CD4-positive, alpha-beta T cell treated with Interferon alpha-2 for 1 hour (primary cell): ENCODE data around the gene DERL3.

ENCODE experiments used
- DNase-seq, 2 donors: peaks; one replicate each; pipeline ENCODE4 v3.0.0-alpha.2; 2020 to 2022

The DERL3 gene

GRCh38 chr22:23801886-23802377 lies 36.9 kb downstream of the DERL3 start:
- no peak for DNase-seq

GRCh38 chr22:23801238-23801821 lies 37.5 kb downstream of the DERL3 start:
- no peak for DNase-seq

DNA sequence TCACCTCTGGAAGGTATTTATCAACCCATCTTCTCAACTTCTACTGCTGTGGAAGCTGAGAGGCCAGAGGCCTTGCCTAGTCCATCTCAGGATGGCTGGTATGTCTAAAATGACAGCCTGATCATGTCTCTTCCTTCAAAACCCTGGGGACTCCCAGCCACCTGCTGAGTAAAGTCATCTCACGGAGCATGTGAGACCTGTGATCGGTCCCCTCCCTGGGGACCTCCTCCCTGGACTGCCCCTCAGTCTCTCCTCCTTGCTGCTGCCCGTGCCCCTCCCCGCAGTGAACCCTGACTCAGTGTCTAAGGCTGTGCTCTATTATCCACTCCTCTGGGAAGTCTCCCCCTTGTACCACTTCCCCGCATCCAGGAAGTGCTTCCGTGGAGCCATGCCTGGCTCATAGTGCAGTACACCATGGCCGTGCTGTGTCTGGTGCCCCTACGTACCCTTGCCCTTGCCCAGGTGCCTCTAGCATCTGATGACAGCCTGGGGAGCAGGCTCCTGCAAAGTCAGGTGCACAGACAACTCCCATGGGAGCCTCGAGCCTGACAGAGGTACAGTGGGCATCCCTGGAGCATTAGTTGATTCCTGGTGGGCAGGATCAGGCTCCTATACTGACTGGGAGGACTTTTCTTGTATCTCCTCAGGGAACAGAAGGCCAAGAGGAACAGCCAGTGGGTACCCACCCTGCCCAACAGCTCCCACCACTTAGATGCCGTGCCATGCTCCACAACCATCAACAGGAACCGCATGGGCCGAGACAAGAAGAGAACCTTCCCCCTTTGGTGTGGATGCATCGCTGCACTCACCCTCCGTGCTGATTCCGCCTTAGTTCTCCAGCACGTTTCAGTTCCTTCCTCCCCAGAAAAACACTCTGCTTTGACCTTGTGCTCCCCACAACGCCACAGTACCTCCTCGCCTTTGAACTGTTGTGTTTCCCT lies 38.2 kb downstream of the DERL3 start:
- DNase-seq, result peak in 1 of 2 donors; percentile 31

- no peak for DNase-seq
Measured at GRCh38 chr22:23796461-23796860, 42.3 kb downstream of the DERL3 start.

- DNase-seq, result no peak
Measured at GRCh38 chr22:23793326-23793725, 45.5 kb downstream of the DERL3 start.

GRCh38 chr22:23791738-23792645 lies 46.8 kb downstream of the DERL3 start:
- DNase-seq, result no peak

GRCh38 chr22:23790819-23791737 lies 47.7 kb downstream of the DERL3 start:
- DNase-seq, result no peak

- no peak for DNase-seq
Measured at GRCh38 chr22:23789638-23790037, 49.2 kb downstream of the DERL3 start.

GRCh38 chr22:23789121-23789520 lies 49.7 kb downstream of the DERL3 start:
- no peak for DNase-seq

- no peak for DNase-seq
Measured at GRCh38 chr22:23787910-23788309, 50.9 kb downstream of the DERL3 start.

DNA sequence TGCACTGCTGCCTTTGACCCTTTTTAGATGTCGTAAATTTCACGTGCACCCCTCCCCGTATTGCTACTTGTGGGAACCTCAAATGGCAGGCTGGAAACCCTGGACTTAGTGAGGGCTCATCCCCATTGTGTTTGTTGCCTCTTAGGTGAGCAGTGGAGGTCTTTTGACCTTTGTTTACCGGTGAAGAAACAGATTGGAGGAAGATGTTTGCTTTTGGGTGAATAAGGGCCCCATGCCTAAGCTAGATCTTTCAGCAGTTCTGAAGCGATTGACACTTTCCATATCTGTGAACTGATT lies 51.3 kb downstream of the DERL3 start:
- DNase-seq, result no peak

DNA sequence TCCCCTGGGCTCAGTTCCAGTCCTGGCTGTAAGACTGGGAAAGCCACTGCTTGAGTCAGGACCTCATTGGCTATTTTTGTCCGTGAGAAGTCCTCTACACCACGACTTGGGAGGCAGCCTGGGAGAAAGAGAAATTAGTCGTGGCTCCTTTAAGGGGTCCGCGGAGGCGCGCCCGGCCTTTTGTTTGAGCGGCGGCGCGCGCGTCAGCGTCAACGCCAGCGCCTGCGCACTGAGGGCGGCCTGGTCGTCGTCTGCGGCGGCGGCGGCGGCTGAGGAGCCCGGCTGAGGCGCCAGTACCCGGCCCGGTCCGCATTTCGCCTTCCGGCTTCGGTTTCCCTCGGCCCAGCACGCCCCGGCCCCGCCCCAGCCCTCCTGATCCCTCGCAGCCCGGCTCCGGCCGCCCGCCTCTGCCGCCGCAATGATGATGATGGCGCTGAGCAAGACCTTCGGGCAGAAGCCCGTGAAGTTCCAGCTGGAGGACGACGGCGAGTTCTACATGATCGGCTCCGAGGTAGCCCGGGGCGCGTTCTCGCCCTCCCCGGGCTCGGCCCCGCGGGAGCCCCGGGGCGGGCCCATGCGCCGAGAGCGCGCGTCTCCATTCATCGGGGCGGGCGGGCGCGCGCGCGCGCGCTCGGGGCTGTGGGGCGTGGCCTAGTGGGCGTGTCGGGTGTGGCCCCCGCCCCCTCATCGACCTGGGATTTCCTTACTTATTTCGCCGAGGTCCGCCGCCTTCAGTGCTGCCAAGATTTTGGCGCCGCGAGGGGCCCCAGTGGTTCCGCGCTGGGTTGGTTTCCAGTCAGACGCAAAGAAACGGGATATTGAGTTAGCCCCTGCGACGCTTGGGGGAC lies 51.8 kb downstream of the DERL3 start, which contains the start of gene SMARCB1:
Gene SMARCB1, plus strand, starts transcription at position 215 of the 848 bp plus-strand sequence. Its CDS starts 204 bp downstream, at position 419.
- DNase-seq, result peak; percentile 87 to 94

- no peak for DNase-seq
Measured at GRCh38 chr22:23786261-23786710, 52.5 kb downstream of the DERL3 start.
